T-cell (primary cell): ENCODE data around the gene TMEM130. TPM values are rescaled to one million over a fixed set of nuclear protein-coding genes. Genes with fewer than 3 reads are reported as not detected.

ENCODE experiments used
- ATAC-seq, 4 experiments: fragments of 200-7000 bp in 3 of 4; fragments of 150-1000 bp in 1 of 4; cut with Tn5 transposase; replicated peaks in 1 of 4; 1 replicate in 3 of 4; 2 replicates in 1 of 4; pipeline ENCODE4 v1.10.0; 2021; ENCODE audit warnings: moderate library complexity in 3 of 4, mild to moderate bottlenecking in 2 of 4, moderate number of reproducible peaks in 1 of 4
- CTCF ChIA-PET, 2 donors: fragments of 300-600 bp; sonication (Branson Sonifier 250); formaldehyde crosslinking; loops; one replicate each; lab custom pipeline; 2022; ENCODE audit warnings: antibody characterized with exemption in 2 of 2; lab: Charles Lee
- POLR2A ChIA-PET, 2 donors: fragments of 300-600 bp; sonication (Branson Sonifier 250); formaldehyde crosslinking; loops; one replicate each; lab custom pipeline; 2022; ENCODE audit warnings: antibody characterized with exemption in 2 of 2; lab: Charles Lee
- DNase-seq, 35 experiments: peaks; one replicate each; pipeline versions ENCODE4 v3.0.0 to v3.0.0-alpha.2; 2013 to 2023
- H3K27ac ChIP-seq: one replicate; pipeline ENCODE4 v1.5.1; 2013; ENCODE audit warnings: low read length
- H3K27me3 ChIP-seq, 2 experiments: replicated peaks in 1 of 2; 1 replicate in 1 of 2; 2 replicates in 1 of 2; pipeline versions ENCODE4 v1.6.1 to v1.7.0; 2013; ENCODE audit warnings: low read length in 1 of 2, mixed read lengths in 1 of 2; ENCODE audit not compliant: control insufficient read depth in 2 of 2, insufficient read depth in 2 of 2; ENCODE audit errors: extremely low read depth in 1 of 2
- H3K36me3 ChIP-seq, 2 donors: 1 replicate in 1 of 2; 2 replicates in 1 of 2; pipeline versions ENCODE4 v1.6.1 to v1.7.0; 2013; ENCODE audit warnings: low read length in 1 of 2; ENCODE audit not compliant: control insufficient read depth in 2 of 2, insufficient read depth in 1 of 2; ENCODE audit errors: extremely low read depth in 1 of 2
- H3K4me1 ChIP-seq, 2 experiments: 1 replicate in 1 of 2; 2 replicates in 1 of 2; pipeline versions ENCODE4 v1.6.1 to v1.7.0; 2013; ENCODE audit warnings: low read length in 2 of 2, mixed read lengths in 1 of 2; ENCODE audit not compliant: insufficient read depth in 2 of 2, control insufficient read depth in 1 of 2; ENCODE audit errors: extremely low read depth in 1 of 2
- H3K4me3 ChIP-seq, 2 donors: 1 replicate in 1 of 2; 2 replicates in 1 of 2; pipeline versions ENCODE4 v1.5.1 to v1.7.0; 2013; ENCODE audit warnings: mild to moderate bottlenecking in 2 of 2, low read length in 1 of 2, moderate library complexity in 1 of 2; ENCODE audit not compliant: control insufficient read depth in 1 of 2; ENCODE audit errors: extremely low read depth in 1 of 2
- H3K9me3 ChIP-seq: 2 replicates; pipeline ENCODE4 v1.7.0; 2013
- H3K27ac Mint-ChIP-seq, 2 donors: one replicate each; pipeline ENCODE4 v1.8.0; 2020 to 2021; ENCODE audit warnings: mild to moderate bottlenecking in 2 of 2, mixed read lengths in 2 of 2
- H3K27me3 Mint-ChIP-seq, 2 donors: one replicate each; pipeline ENCODE4 v1.8.0; 2021 to 2022; ENCODE audit warnings: mixed read lengths in 2 of 2
- H3K36me3 Mint-ChIP-seq: one replicate; pipeline ENCODE4 v1.8.0; 2021; ENCODE audit warnings: mixed read lengths
- H3K4me1 Mint-ChIP-seq, 3 donors: one replicate each; pipeline ENCODE4 v1.8.0; 2020 to 2022; ENCODE audit warnings: mixed read lengths in 3 of 3, mild to moderate bottlenecking in 1 of 3
- H3K4me3 Mint-ChIP-seq, 3 donors: one replicate each; pipeline ENCODE4 v1.8.0; 2020 to 2022; ENCODE audit warnings: mild to moderate bottlenecking in 3 of 3, mixed read lengths in 3 of 3, moderate library complexity in 3 of 3
- H3K9me3 Mint-ChIP-seq, 3 donors: one replicate each; pipeline ENCODE4 v1.8.0; 2020 to 2022; ENCODE audit warnings: mixed read lengths in 3 of 3
- WGBS: methylation state at CpG from one replicate; pipeline ENCODE4 v1.1.5; 2013; ENCODE audit warnings: missing lambda C conversion rate; ENCODE audit not compliant: insufficient coverage; 5-methylcytosine and 5-hydroxymethylcytosine counted together
- total RNA-seq, 35 experiments: library from RNA in 6 of 35; stranded (reverse) in 6 of 35; fragments of 120-200 nt in 1 of 35; gene quantifications; one replicate each; pipeline versions ENCODE4 v1.2.1 to v1.2.4 and lab custom pipeline; 2013 to 2026

The TMEM130 gene
- total RNA-seq, 5 donors from 2014 or later (not counting 1 experiment from before 2014, with no cell fraction given), result 0.43 TPM; not detected in 4

DNA sequence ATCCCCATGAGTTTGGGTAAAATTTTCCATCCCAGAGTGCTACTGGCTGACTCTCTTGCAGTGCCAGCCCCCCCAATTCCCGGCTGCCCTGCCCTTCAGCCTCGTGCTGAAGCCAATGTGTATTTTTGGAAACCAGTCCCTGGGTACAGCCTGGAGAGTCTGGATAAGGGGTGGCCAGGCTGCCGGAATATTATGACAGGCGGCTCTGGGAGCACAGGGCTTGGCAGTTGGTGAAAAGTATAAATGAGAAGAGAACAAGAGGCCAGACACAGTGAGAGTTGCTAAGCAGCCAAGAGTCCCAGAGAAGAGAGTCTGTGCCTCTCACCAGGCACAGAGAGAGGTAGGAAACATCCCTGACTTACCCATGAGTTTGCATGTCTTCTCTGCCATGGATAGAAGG lies 53.6 kb downstream of the TMEM130 start:
- H3K4me3 ChIP-seq, result no peak overlapping the region
- Mint-ChIP-seq H3K4me3 (no peak overlapping the region), H3K9me3 (no peaks in the 10 kb centered on the region), H3K4me1 (no peaks in the 10 kb centered on the region), H3K36me3 (no peaks in the 10 kb centered on the region), H3K27ac (no peak overlapping the region), H3K27me3 (peaks cover 13 to 21% of the 10 kb centered on the region in 2 donors)
- DNase-seq (no peak), ATAC-seq (no peak)
- CTCF ChIA-PET, result no interaction called here
- WGBS, result 66% methylated on average over 4 of the region's 4 CpGs
- H3K36me3 ChIP-seq, result no peaks in the 10 kb centered on the region
- POLR2A ChIA-PET, result no interaction called here
- H3K27ac ChIP-seq, result no peak overlapping the region
- peaks cover 0 to 16% of the 10 kb centered on the region in 2 experiments for H3K27me3 ChIP-seq
- H3K4me1 ChIP-seq, result no peaks in the 10 kb centered on the region
- H3K9me3 ChIP-seq, result no peaks in the 10 kb centered on the region

DNA sequence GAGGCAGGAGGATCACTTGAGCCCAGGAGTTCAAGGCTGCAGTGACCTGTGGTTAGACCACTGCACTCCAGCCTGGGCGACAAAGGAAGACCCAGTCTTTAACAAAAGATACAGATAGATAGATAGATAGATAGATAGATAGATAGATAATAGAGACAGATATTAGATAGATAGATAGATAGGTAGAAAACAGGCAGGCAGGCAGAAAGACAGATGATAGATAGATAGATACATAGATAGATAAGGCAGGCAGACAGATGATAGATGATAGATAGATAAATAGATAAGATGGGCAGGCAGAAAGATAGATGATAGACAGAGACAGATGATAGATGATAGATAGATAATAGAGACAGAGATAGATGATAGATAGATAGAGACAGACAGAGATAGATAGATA lies 54.5 kb downstream of the TMEM130 start:
- DNase-seq, result no peak
- H3K9me3 ChIP-seq, result no peaks in the 10 kb centered on the region
- no CpG with 5 or more reads among the region's 1 CpG for WGBS
- peaks cover 13 to 17% of the 10 kb centered on the region in 2 donors for H3K27me3 Mint-ChIP-seq
- H3K4me3 Mint-ChIP-seq, result no peak overlapping the region
- no peak overlapping the region for H3K27ac ChIP-seq
- ATAC-seq, result no peak
- H3K4me1 Mint-ChIP-seq, result no peaks in the 10 kb centered on the region
- ChIA-PET POLR2A (no interaction called here), CTCF (no interaction called here)
- no peaks in the 10 kb centered on the region for H3K36me3 Mint-ChIP-seq
- H3K4me3 ChIP-seq, result no peak overlapping the region
- H3K36me3 ChIP-seq, result no peaks in the 10 kb centered on the region
- H3K4me1 ChIP-seq, result no peaks in the 10 kb centered on the region
- no peaks in the 10 kb centered on the region for H3K9me3 Mint-ChIP-seq
- H3K27ac Mint-ChIP-seq, result no peak overlapping the region
- peaks cover 0 to 16% of the 10 kb centered on the region in 2 experiments for H3K27me3 ChIP-seq

DNA sequence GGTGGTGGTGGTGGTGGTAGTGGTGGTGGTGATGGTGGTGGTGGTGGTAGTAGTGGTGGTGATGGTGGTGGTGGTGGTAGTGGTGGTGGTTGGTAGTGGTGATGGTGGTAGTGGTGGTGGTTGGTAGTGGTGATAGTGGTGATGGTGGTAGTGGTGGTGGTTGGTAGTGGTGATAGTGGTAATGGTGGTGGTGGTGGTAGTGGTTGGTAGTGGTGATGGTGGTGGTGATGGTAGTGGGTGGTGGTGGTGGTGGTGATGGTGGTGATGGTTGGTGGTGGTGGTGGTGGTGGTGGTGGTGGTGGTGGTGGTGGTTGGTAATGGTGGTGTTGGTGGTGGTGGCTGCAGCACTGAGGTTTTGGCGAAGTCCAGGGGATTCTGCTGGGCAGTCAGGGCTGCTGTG lies 58.5 kb downstream of the TMEM130 start:
- no peaks in the 10 kb centered on the region for H3K9me3 ChIP-seq
- no peaks in the 10 kb centered on the region for H3K36me3 Mint-ChIP-seq
- H3K4me1 ChIP-seq, result no peaks in the 10 kb centered on the region
- CTCF ChIA-PET, result no interaction called here
- POLR2A ChIA-PET, result no interaction called here
- no peaks in the 10 kb centered on the region for H3K4me1 Mint-ChIP-seq
- no peak overlapping the region for H3K27ac Mint-ChIP-seq
- H3K36me3 ChIP-seq, result no peaks in the 10 kb centered on the region
- H3K27ac ChIP-seq, result no peak overlapping the region
- 67% methylated on average over 1 of the region's 1 CpG for WGBS
- ATAC-seq (no peak), DNase-seq (no peak)
- H3K4me3 ChIP-seq, result no peak overlapping the region
- peaks cover 0 to 26% of the 10 kb centered on the region in 2 experiments for H3K27me3 ChIP-seq
- no peak overlapping the region for H3K4me3 Mint-ChIP-seq
- H3K9me3 Mint-ChIP-seq, result peaks cover 0 to 4% (median 3%) of the 10 kb centered on the region in 3 donors
- peaks cover 13 to 19% of the 10 kb centered on the region in 2 donors for H3K27me3 Mint-ChIP-seq

DNA sequence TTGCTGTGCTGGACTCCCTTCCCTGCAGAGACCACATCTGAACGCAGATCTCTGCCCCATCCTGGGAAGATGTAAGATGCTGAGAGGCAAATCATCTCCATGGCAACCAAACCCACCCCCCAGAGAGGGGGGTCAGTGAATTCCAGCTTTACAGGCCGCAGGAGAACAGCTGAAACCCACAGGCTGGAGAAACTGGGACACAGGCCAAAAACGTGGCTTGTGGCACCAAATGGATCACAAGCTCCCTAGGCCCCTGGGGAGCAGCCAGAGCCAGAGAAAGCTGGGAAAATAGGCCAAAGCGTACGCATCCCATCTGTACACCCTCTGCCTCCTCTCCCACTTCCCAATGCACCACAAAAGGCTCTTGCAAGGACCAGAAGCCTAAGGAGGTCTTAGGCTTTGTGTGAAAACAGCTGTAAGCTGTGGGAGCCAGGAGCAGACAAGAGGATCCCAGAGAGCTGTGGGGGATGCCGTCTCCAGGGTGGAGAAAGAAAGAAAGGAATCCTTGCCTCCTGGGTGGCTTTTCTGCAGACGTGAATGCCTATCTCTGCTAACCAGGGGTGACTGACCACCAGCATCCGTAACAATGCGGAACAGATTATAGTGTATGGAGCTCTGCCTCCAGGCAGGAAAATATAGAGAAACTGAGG lies 59.5 kb downstream of the TMEM130 start:
- 72% methylated on average over 3 of the region's 9 CpGs for WGBS
- no peaks in the 10 kb centered on the region for H3K4me1 Mint-ChIP-seq
- POLR2A ChIA-PET, result no interaction called here

DNA sequence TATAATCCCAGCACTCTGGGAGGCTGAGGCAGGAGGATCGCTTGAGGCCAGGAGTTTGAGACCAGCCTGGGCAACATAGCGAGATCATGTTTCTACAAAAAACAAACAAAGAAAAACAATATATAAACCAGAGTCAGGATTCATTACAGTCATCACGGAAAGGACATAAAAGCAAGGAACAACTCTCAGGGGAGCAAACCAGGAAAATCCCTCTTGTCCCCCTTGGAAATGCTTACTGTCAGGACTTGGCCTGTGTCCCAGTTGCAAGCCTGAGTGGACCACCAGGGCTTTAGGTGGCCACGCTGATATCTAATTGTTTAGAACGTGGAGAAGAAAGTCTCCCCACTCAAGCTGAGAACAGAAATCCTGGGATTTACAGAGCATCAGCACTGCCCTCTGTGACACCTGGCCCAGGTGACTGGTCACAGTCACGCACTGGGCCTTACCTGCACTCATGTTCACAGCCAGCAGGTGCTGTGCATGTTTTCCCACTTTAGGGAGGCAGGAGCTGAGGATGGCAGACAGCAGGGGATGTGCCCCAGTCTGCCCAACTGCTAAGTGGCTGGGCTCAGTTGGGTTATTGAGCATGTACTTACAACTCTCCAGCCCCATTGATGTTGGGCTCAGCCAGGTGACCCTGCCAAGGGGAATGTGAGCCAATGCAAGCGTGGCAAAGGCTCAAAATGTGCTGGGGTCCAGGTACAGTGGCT lies 60.9 kb downstream of the TMEM130 start:
- no peak for ATAC-seq
- no peak overlapping the region for H3K4me3 ChIP-seq
- peaks cover 7 to 18% of the 10 kb centered on the region in 2 donors for H3K27me3 Mint-ChIP-seq
- no peaks in the 10 kb centered on the region for H3K36me3 Mint-ChIP-seq
- H3K9me3 ChIP-seq, result no peaks in the 10 kb centered on the region
- DNase-seq, result no peak
- no peak overlapping the region for H3K4me3 Mint-ChIP-seq
- no peak overlapping the region for H3K27ac Mint-ChIP-seq
- 85% methylated on average over 5 of the region's 7 CpGs for WGBS
- H3K4me1 ChIP-seq, result no peaks in the 10 kb centered on the region
- H3K4me1 Mint-ChIP-seq, result no peaks in the 10 kb centered on the region
- peaks cover 0 to 4% (median 3%) of the 10 kb centered on the region in 3 donors for H3K9me3 Mint-ChIP-seq
- CTCF ChIA-PET, result no interaction called here
- no peak overlapping the region for H3K27ac ChIP-seq
- POLR2A ChIA-PET, result no interaction called here
- H3K27me3 ChIP-seq, result peaks cover 0 to 20% of the 10 kb centered on the region in 2 experiments
- H3K36me3 ChIP-seq, result no peaks in the 10 kb centered on the region

More for the DNA sequence above, 59.5 kb downstream of the TMEM130 start:
- Mint-ChIP-seq H3K4me3 (no peak overlapping the region), H3K27ac (no peak overlapping the region), H3K9me3 (peaks cover 0 to 4% (median 3%) of the 10 kb centered on the region in 3 donors), H3K27me3 (peaks cover 7 to 21% of the 10 kb centered on the region in 2 donors), H3K36me3 (no peaks in the 10 kb centered on the region)
- H3K27me3 ChIP-seq, result peaks cover 0 to 24% of the 10 kb centered on the region in 2 experiments
- no peaks in the 10 kb centered on the region for H3K4me1 ChIP-seq
- H3K27ac ChIP-seq, result no peak overlapping the region
- H3K36me3 ChIP-seq, result no peaks in the 10 kb centered on the region
- H3K9me3 ChIP-seq, result no peaks in the 10 kb centered on the region
- H3K4me3 ChIP-seq, result no peak overlapping the region
- CTCF ChIA-PET, result no interaction called here
- ATAC-seq, result no peak
- DNase-seq, result no peak

DNA sequence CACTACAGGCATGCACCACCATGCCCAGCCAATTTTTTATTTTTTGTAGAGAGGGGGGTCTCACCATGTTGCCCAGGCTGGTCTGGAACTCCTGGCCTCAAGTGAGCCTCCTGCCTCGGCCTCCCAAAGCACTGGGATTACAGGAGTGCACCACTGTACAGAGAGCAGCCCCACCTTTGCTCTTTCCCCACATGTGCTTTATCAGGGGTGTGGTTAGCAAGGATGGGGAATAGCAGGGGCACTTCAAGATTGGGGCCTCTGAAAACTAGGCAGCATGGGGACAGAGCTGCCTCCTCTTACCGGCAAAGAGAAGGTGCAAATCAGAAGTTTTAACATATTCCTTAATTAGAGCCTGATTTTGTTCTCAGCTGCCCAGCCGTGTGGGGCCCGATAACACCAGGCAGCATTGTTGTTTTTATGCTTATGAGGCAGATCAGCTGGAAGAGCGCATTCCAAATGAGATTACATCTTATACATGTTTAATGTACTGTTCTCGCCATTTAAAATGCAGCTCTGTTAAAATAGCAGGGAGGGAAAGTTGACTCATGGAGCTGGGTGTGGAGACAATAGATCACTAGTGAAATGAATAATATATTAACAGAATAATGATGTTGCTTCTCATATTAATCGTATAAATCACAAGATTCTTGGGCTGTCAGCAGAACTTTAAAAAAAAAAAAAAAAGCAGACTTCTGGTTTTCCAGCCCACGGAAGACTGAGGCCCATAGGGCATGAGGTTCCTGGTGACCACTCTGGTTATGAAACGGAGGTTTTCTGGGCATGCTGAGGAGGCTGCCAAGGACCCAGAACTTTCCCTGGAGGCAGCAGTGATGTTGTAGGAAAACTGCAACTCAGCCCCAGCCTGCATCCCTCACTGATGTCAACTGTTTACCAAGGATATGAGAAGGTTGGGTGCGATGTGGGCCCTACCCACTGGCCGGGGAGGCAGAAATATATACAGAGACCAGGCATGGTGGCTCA lies 62.5 kb downstream of the TMEM130 start:
- WGBS, result 74% methylated on average over 6 of the region's 11 CpGs
- no peak overlapping the region for H3K4me3 ChIP-seq
- DNase-seq (no peak), ATAC-seq (no peak)
- POLR2A ChIA-PET, result no interaction called here
- H3K9me3 ChIP-seq, result no peaks in the 10 kb centered on the region
- CTCF ChIA-PET, result no interaction called here
- H3K27ac ChIP-seq, result no peak overlapping the region
- H3K27me3 ChIP-seq, result peaks cover 0 to 30% of the 10 kb centered on the region in 2 experiments
- no peaks in the 10 kb centered on the region for H3K4me1 ChIP-seq
- Mint-ChIP-seq H3K9me3 (peaks cover 0 to 4% (median 3%) of the 10 kb centered on the region in 3 donors), H3K4me1 (no peaks in the 10 kb centered on the region), H3K27ac (no peak overlapping the region), H3K4me3 (no peak overlapping the region), H3K27me3 (peaks cover 9 to 25% of the 10 kb centered on the region in 2 donors), H3K36me3 (no peaks in the 10 kb centered on the region)
- no peaks in the 10 kb centered on the region for H3K36me3 ChIP-seq
